RCC 7860 (cell line): ENCODE data around the gene TRIM44.
"Not testable (repeated sequence)": the region's sequence is repeated elsewhere in the genome, so short reads cannot be mapped to it uniquely, and the experiment has no call there.

ENCODE experiments used
- DNase-seq: peaks from one replicate; pipeline ENCODE4 v3.0.0-alpha.2; 2015; ENCODE audit warnings: low spot score
- FAIRE-seq: peaks from 2 replicates; lab custom pipeline; 2012; peaks lifted over from hg19 to GRCh38; lab: Jason Lieb, UNC

TRIM44 gene

GRCh38 chr11:35748644-35749043 lies 86.1 kb downstream of the TRIM44 start:
- DNase-seq (no peak), FAIRE-seq (no peak)

GRCh38 chr11:35750315-35750714 lies 87.7 kb downstream of the TRIM44 start:
- FAIRE-seq: no peak
- DNase-seq: no peak

- no peak for DNase-seq
- FAIRE-seq: no peak
These were observed 88.5 kb downstream of the TRIM44 start for GRCh38 chr11:35750981-35751663.

- DNase-seq (no peak), FAIRE-seq (no peak)
These were observed 89.1 kb downstream of the TRIM44 start for GRCh38 chr11:35751664-35752061.

GRCh38 chr11:35752115-35752514 lies 89.5 kb downstream of the TRIM44 start:
- no peak for DNase-seq
- FAIRE-seq: no peak

GRCh38 chr11:35753573-35753972 lies 91.0 kb downstream of the TRIM44 start:
- not testable (repeated sequence) for FAIRE-seq, DNase-seq

GRCh38 chr11:35759951-35760350 lies 97.4 kb downstream of the TRIM44 start:
- FAIRE-seq, DNase-seq: not testable (repeated sequence)

- no peak for FAIRE-seq
These were observed 99.3 kb downstream of the TRIM44 start for GRCh38 chr11:35761899-35762298.

GRCh38 chr11:35763301-35763700 lies 100.7 kb downstream of the TRIM44 start:
- FAIRE-seq (no peak), DNase-seq (no peak)

More at GRCh38 chr11:35761899-35762298, 99.3 kb downstream of the TRIM44 start:
- DNase-seq: no peak

GRCh38 chr11:35763765-35764164 lies 101.2 kb downstream of the TRIM44 start:
- FAIRE-seq (no peak), DNase-seq (no peak)

GRCh38 chr11:35764417-35764816 lies 101.8 kb downstream of the TRIM44 start:
- DNase-seq: no peak
- no peak for FAIRE-seq

- FAIRE-seq: no peak
- DNase-seq: no peak
These were observed 102.6 kb downstream of the TRIM44 start for GRCh38 chr11:35765211-35765610.

- DNase-seq: no peak
- no peak for FAIRE-seq
These were observed 104.1 kb downstream of the TRIM44 start for GRCh38 chr11:35766651-35767050.

- DNase-seq, FAIRE-seq: not testable (repeated sequence)
These were observed 107.8 kb downstream of the TRIM44 start for GRCh38 chr11:35770425-35770824.

- FAIRE-seq (no peak), DNase-seq (no peak)
These were observed 109.1 kb downstream of the TRIM44 start for GRCh38 chr11:35771722-35772121.

- not testable (repeated sequence) for FAIRE-seq, DNase-seq
These were observed 114.7 kb downstream of the TRIM44 start for GRCh38 chr11:35777241-35777640.

GRCh38 chr11:35778943-35779342 lies 116.4 kb downstream of the TRIM44 start:
- FAIRE-seq, DNase-seq: not testable (repeated sequence)

GRCh38 chr11:35779409-35779808 lies 116.8 kb downstream of the TRIM44 start:
- FAIRE-seq (no peak), DNase-seq (no peak)

GRCh38 chr11:35780951-35781860 lies 118.6 kb downstream of the TRIM44 start:
- peak; percentile 26 for DNase-seq
- no peak for FAIRE-seq

- DNase-seq (no peak), FAIRE-seq (no peak)
These were observed 119.4 kb downstream of the TRIM44 start for GRCh38 chr11:35781861-35782470.

GRCh38 chr11:35783809-35784208 lies 121.2 kb downstream of the TRIM44 start:
- DNase-seq (no peak), FAIRE-seq (no peak)
